HCT116 (cell line): ENCODE data around the gene AKAP13. TPM values are rescaled to one million over a fixed set of nuclear protein-coding genes. Genes with fewer than 3 reads are reported as not detected.

ENCODE experiments used
- ATAC-seq: fragments of 200-7000 bp; cut with Tn5 transposase; 2 replicates; pipeline ENCODE4 v1.9.1; 2020; ENCODE audit warnings: mild to moderate bottlenecking, moderate library complexity
- BruUV-seq: library from RNA; stranded (reverse); fragments of 400-500 nt; replicated peaks from 2 replicates; lab custom pipeline; 2021; lab: Mats Ljungman, UMichigan
- CTCF ChIA-PET: fragments of 300-600 bp; sonication (Branson Sonifier 250); formaldehyde crosslinking; loops from one replicate; lab custom pipeline; 2021; ENCODE audit warnings: antibody characterized with exemption; lab: Charles Lee
- POLR2A ChIA-PET: fragments of 300-600, 350-600 bp; sonication (Branson Sonifier 250); formaldehyde crosslinking; loops from one replicate; lab custom pipeline; 2021; ENCODE audit warnings: antibody characterized with exemption; lab: Charles Lee
- RAD21 ChIA-PET, 2 experiments: fragments of 300-600 bp; sonication (Branson Sonifier 250); formaldehyde crosslinking; loops; one replicate each; lab custom pipeline; 2023; ENCODE audit warnings: low total read pairs in 2 of 2; ENCODE audit not compliant: uncharacterized antibody in 2 of 2, unreplicated experiment in 2 of 2, low non-redundant PET in 1 of 2; lab: Charles Lee
- DNase-seq: peaks from one replicate; pipeline ENCODE4 v3.0.0-alpha.2; 2010; ENCODE audit warnings: low read depth, low spot score
- H2AFZ ChIP-seq: fragments of 200-600 bp; shearing (Covaris generic), sonication (generic); 2 replicates; pipeline ENCODE4 v1.6.1; 2017; ENCODE audit warnings: low read depth, mixed run types, mixed read lengths, antibody characterized with exemption, low read length; ENCODE audit not compliant: poor library complexity, severe bottlenecking
- H3K27ac ChIP-seq: 2 replicates; pipeline ENCODE4 v1.5.1; 2012; ENCODE audit warnings: low read depth, low read length
- H3K27me3 ChIP-seq: fragments of 200-600 bp; sonication (generic); 2 replicates; pipeline ENCODE4 v1.6.1; 2016; ENCODE audit warnings: mixed run types, low read length, mixed read lengths; ENCODE audit not compliant: insufficient read depth
- H3K36me3 ChIP-seq, 2 experiments: fragments of 200-500 bp in 1 of 2; fragments of 200-600 bp in 1 of 2; sonication (Bioruptor generic) in 1 of 2; sonication (generic) in 1 of 2; 2 replicates each; pipeline versions ENCODE4 v1.5.1 to v1.6.1; 2014 to 2016; ENCODE audit warnings: low read length in 2 of 2, inconsistent platforms in 1 of 2, mixed read lengths in 1 of 2, mixed run types in 1 of 2; ENCODE audit not compliant: insufficient read depth in 2 of 2, control insufficient read depth in 1 of 2
- H3K4me1 ChIP-seq, 2 experiments: fragments of 200-600 bp in 1 of 2; sonication (generic) in 1 of 2; 2 replicates each; pipeline versions ENCODE4 v1.5.1 to v1.6.1; 2012 to 2017; ENCODE audit warnings: low read length in 2 of 2, inconsistent platforms in 1 of 2, mild to moderate bottlenecking in 1 of 2, mixed read lengths in 1 of 2, mixed run types in 1 of 2, moderate library complexity in 1 of 2; ENCODE audit not compliant: insufficient read depth in 2 of 2, control insufficient read depth in 1 of 2
- H3K4me2 ChIP-seq: fragments of 200-600 bp; sonication (generic); 2 replicates; pipeline ENCODE4 v1.6.1; 2017; ENCODE audit warnings: mixed run types, low read length, mixed read lengths
- H3K4me3 ChIP-seq, 2 experiments: fragments of 200-600 bp in 1 of 2; sonication (generic) in 1 of 2; replicated peaks in 1 of 2; 2 replicates each; pipeline ENCODE4 v1.5.1; 2011 to 2016; ENCODE audit warnings: low read length in 2 of 2, control low read depth in 1 of 2, low read depth in 1 of 2, mild to moderate bottlenecking in 1 of 2, mixed read lengths in 1 of 2, mixed run types in 1 of 2
- H3K79me2 ChIP-seq: fragments of 200-600 bp; sonication (generic); 2 replicates; pipeline ENCODE4 v1.6.1; 2017; ENCODE audit warnings: mild to moderate bottlenecking, mixed run types, low read length, moderate library complexity, mixed read lengths; ENCODE audit not compliant: insufficient read depth
- H3K9ac ChIP-seq: fragments of 200-600 bp; sonication (generic); 2 replicates; pipeline ENCODE4 v1.6.1; 2016; ENCODE audit warnings: low read length, mixed read lengths
- H3K9me2 ChIP-seq: fragments of 200-600 bp; sonication (generic), shearing (Covaris generic); 2 replicates; pipeline ENCODE4 v1.6.1; 2017; ENCODE audit warnings: mixed run types, mild to moderate bottlenecking, moderate library complexity; ENCODE audit not compliant: insufficient read depth
- H3K9me3 ChIP-seq, 2 experiments: fragments of 200-500 bp in 1 of 2; fragments of 200-600 bp in 1 of 2; sonication (Bioruptor generic) in 1 of 2; sonication (generic) in 1 of 2; 2 replicates each; pipeline ENCODE4 v1.6.1; 2014 to 2017; ENCODE audit warnings: low read length in 2 of 2, mixed read lengths in 2 of 2, inconsistent platforms in 1 of 2, low read depth in 1 of 2, mild to moderate bottlenecking in 1 of 2, mixed run types in 1 of 2, moderate library complexity in 1 of 2; ENCODE audit not compliant: control insufficient read depth in 1 of 2, insufficient read depth in 1 of 2
- H4K20me1 ChIP-seq: fragments of 200-600 bp; sonication (generic), shearing (Covaris generic); 2 replicates; pipeline ENCODE4 v1.6.1; 2017; ENCODE audit warnings: mixed run types, mild to moderate bottlenecking, moderate library complexity; ENCODE audit not compliant: insufficient read depth
- CBX3 ChIP-seq: IDR thresholded peaks from 2 replicates; pipeline ENCODE4 v1.6.1; 2012; ENCODE audit warnings: low read depth
- EZH2phosphoT487 ChIP-seq: fragments of 200-600 bp; IDR thresholded peaks from 2 replicates; pipeline ENCODE4 v1.6.1; 2018; ENCODE audit warnings: antibody characterized with exemption, borderline replicate concordance
- JUND ChIP-seq: IDR thresholded peaks from 2 replicates; pipeline ENCODE4 v1.6.1; 2012
- SIN3A ChIP-seq: IDR thresholded peaks from 2 replicates; pipeline ENCODE4 v1.6.1; 2012; ENCODE audit warnings: low read depth
- intact Hi-C: fragments of 100-400 bp; cut with micrococcal nuclease; formaldehyde crosslinking; loops from 2 replicates; pipeline ENCODE4 v1.10.0; 2022
- total RNA-seq: library from RNA; stranded (reverse); gene quantifications from one replicate; pipeline ENCODE4 v1.2.1, GENCODE V29; 2021; ENCODE audit not compliant: unreplicated experiment
- TF ChIP-seq, protein P1 (sequence below): IDR thresholded peaks from 2 replicates; pipeline ENCODE4 v1.6.1; 2011; ENCODE audit warnings: mild to moderate bottlenecking, low read length, moderate library complexity; ENCODE audit not compliant: insufficient replicate concordance; ENCODE audit errors: extremely low read depth
- TF ChIP-seq, protein P2 (sequence below): IDR thresholded peaks from 2 replicates; pipeline ENCODE4 v1.6.1; 2012; ENCODE audit warnings: low read depth

AKAP13 gene
- total RNA-seq, 1 experiment from 2014 or later: 43.1 TPM

DNA sequence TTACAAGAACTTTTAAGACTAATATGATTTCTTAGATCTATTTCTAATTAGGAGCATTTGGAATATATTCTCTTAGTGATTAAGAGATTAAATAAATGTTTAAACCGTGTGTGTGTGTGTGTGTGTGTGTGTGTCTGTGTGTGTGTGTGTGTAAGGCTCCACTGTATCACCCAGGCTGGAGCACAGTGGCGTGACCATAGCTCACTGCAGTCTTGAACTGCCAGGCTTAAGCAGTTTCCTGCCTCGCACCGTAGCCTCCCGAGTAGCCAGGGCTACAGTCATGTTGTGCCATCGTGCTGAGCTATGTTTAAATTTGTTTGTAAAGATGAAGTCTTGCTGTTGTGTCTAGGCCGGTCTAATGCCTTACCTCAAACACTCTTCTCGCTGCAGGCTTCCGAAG lies 305.0 kb downstream of the AKAP13 start:
- Histone ChIP-seq H3K4me1 (no peaks in the 10 kb centered on the region), H3K9ac (no peak overlapping the region), H4K20me1 (no peaks in the 10 kb centered on the region), H3K9me2 (no peaks in the 10 kb centered on the region), H3K36me3 (peaks cover 5 to 7% of the 10 kb centered on the region in 2 experiments; a peak in 1 of 4 replicates), H3K9me3 (no peaks in the 10 kb centered on the region), H3K79me2 (no peaks in the 10 kb centered on the region), H3K27ac (no peak overlapping the region), H3K27me3 (no peaks in the 10 kb centered on the region), H2AFZ (no peak overlapping the region), H3K4me2 (no peak overlapping the region), H3K4me3 (no peak overlapping the region)
- intact Hi-C loops: no loop called here
- ChIA-PET RAD21 (no interaction called here), CTCF (no interaction called here), POLR2A (no interaction called here)
- no peak for ATAC-seq
- DNase-seq: no peak
- no TSS peak for BruUV-seq
- TF ChIP-seq JUND (no peak), EZH2phosphoT487 (no peak), SIN3A (no peak), CBX3 (no peak)
- TF ChIP-seq, protein P1, sequence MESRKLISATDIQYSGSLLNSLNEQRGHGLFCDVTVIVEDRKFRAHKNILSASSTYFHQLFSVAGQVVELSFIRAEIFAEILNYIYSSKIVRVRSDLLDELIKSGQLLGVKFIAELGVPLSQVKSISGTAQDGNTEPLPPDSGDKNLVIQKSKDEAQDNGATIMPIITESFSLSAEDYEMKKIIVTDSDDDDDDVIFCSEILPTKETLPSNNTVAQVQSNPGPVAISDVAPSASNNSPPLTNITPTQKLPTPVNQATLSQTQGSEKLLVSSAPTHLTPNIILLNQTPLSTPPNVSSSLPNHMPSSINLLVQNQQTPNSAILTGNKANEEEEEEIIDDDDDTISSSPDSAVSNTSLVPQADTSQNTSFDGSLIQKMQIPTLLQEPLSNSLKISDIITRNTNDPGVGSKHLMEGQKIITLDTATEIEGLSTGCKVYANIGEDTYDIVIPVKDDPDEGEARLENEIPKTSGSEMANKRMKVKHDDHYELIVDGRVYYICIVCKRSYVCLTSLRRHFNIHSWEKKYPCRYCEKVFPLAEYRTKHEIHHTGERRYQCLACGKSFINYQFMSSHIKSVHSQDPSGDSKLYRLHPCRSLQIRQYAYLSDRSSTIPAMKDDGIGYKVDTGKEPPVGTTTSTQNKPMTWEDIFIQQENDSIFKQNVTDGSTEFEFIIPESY: no peak
- TF ChIP-seq, protein P2, sequence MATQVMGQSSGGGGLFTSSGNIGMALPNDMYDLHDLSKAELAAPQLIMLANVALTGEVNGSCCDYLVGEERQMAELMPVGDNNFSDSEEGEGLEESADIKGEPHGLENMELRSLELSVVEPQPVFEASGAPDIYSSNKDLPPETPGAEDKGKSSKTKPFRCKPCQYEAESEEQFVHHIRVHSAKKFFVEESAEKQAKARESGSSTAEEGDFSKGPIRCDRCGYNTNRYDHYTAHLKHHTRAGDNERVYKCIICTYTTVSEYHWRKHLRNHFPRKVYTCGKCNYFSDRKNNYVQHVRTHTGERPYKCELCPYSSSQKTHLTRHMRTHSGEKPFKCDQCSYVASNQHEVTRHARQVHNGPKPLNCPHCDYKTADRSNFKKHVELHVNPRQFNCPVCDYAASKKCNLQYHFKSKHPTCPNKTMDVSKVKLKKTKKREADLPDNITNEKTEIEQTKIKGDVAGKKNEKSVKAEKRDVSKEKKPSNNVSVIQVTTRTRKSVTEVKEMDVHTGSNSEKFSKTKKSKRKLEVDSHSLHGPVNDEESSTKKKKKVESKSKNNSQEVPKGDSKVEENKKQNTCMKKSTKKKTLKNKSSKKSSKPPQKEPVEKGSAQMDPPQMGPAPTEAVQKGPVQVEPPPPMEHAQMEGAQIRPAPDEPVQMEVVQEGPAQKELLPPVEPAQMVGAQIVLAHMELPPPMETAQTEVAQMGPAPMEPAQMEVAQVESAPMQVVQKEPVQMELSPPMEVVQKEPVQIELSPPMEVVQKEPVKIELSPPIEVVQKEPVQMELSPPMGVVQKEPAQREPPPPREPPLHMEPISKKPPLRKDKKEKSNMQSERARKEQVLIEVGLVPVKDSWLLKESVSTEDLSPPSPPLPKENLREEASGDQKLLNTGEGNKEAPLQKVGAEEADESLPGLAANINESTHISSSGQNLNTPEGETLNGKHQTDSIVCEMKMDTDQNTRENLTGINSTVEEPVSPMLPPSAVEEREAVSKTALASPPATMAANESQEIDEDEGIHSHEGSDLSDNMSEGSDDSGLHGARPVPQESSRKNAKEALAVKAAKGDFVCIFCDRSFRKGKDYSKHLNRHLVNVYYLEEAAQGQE: no peak
- TF ChIP-seq, all 23 proteins: peak for 0
